Uterus (tissue), 4 donors: Measurements from ENCODE around the gene RAD54L. TPM values are rescaled to one million over a fixed set of nuclear protein-coding genes. Genes with fewer than 3 reads are reported as not detected.

Experiments used
- DNase-seq, 2 donors: peaks; one replicate each; pipeline ENCODE4 v3.0.0-alpha.2; 2019 to 2020
- H3K27ac ChIP-seq, 2 donors: fragments of 200-600 bp; sonication (generic); 1 replicate in 1 of 2; 2 replicates in 1 of 2; pipeline ENCODE4 v1.5.1; 2016 to 2018
- H3K27me3 ChIP-seq, 2 donors: fragments of 200-600 bp; sonication (generic); one replicate each; pipeline ENCODE4 v1.5.1; 2018 to 2019; ENCODE audit warnings: control low read depth in 1 of 2
- H3K36me3 ChIP-seq, 2 donors: fragments of 200-600 bp; sonication (generic); one replicate each; pipeline ENCODE4 v1.5.1; 2019; ENCODE audit warnings: control low read depth in 1 of 2
- H3K4me1 ChIP-seq, 2 donors: fragments of 200-600 bp; sonication (generic); one replicate each; pipeline ENCODE4 v1.5.1; 2018 to 2019; ENCODE audit warnings: control low read depth in 1 of 2
- H3K4me3 ChIP-seq, 2 donors: fragments of 200-600 bp; sonication (generic); 1 replicate in 1 of 2; 2 replicates in 1 of 2; pipeline ENCODE4 v1.5.1; 2018 to 2019; ENCODE audit warnings: mild to moderate bottlenecking in 1 of 2
- H3K9me3 ChIP-seq, 2 donors: fragments of 200-600 bp; sonication (generic); one replicate each; pipeline ENCODE4 v1.5.1; 2019; ENCODE audit warnings: control low read depth in 1 of 2
- CTCF ChIP-seq, 4 experiments: fragments of 200-600 bp in 2 of 4; fragments of 450-650 bp in 2 of 4; sonication (generic) in 2 of 4; IDR thresholded peaks; one replicate each; pipeline ENCODE4 v1.5.1; 2016 to 2019; ENCODE audit warnings: antibody characterized with exemption in 4 of 4, mild to moderate bottlenecking in 2 of 4, moderate library complexity in 1 of 4
- POLR2A ChIP-seq, 2 donors: fragments of 450-650 bp; IDR thresholded peaks; one replicate each; pipeline ENCODE4 v1.6.1; 2016; ENCODE audit warnings: antibody characterized with exemption in 2 of 2, mild to moderate bottlenecking in 1 of 2, moderate library complexity in 1 of 2
- intact Hi-C: fragments of 100-400 bp; cut with DNase I; formaldehyde crosslinking; loops from one replicate; pipeline ENCODE4 v1.15.1; 2023; ENCODE audit warnings: low total_unique reads
- total RNA-seq, 4 donors: library from RNA; depleted of rRNA in 3 of 4; stranded (reverse); fragments of >200 nt in 3 of 4; gene quantifications; one replicate each; pipeline versions ENCODE4 v1.1.0 to v1.2.4, GENCODE V29; 2014 to 2023
- donor health status: DM: yes; HTN: yes; CAD: no.

RAD54L gene
- total RNA-seq, 4 donors from 2014 or later = 1.2 to 7.3 TPM; not detected in 2

GRCh38 chr1:46211051-46211450 lies 36.5 kb upstream of the RAD54L start:
- Histone ChIP-seq H3K36me3 (no peaks in the 10 kb centered on the region), H3K27ac (no peak overlapping the region), H3K4me3 (no peak overlapping the region), H3K4me1 (no peaks in the 10 kb centered on the region), H3K9me3 (no peaks in the 10 kb centered on the region), H3K27me3 (no peaks in the 10 kb centered on the region)
- no peak for DNase-seq
- no peak for TF ChIP-seq CTCF (IDR thresholded peaks at IDR 0.05)
- TF ChIP-seq POLR2A (IDR thresholded peaks at IDR 0.05) = no peak
- intact Hi-C loops = no loop called here

- intact Hi-C loops = no loop called here
- Histone ChIP-seq H3K4me3 (no peak overlapping the region), H3K27ac (no peak overlapping the region), H3K4me1 (no peaks in the 10 kb centered on the region), H3K36me3 (no peaks in the 10 kb centered on the region), H3K9me3 (no peaks in the 10 kb centered on the region), H3K27me3 (no peaks in the 10 kb centered on the region)
- no peak for DNase-seq
- TF ChIP-seq POLR2A (IDR thresholded peaks at IDR 0.05) = no peak
- no peak for TF ChIP-seq CTCF (IDR thresholded peaks at IDR 0.05)
Measured at GRCh38 chr1:46215504-46215903, 32.1 kb upstream of the RAD54L start.

GRCh38 chr1:46218443-46218842 lies 29.1 kb upstream of the RAD54L start:
- Histone ChIP-seq H3K27me3 (no peaks in the 10 kb centered on the region), H3K4me1 (no peaks in the 10 kb centered on the region), H3K4me3 (no peak overlapping the region), H3K9me3 (no peaks in the 10 kb centered on the region), H3K27ac (no peak overlapping the region), H3K36me3 (no peaks in the 10 kb centered on the region)
- no peak for DNase-seq
- intact Hi-C loops = no loop called here
- TF ChIP-seq CTCF (IDR thresholded peaks at IDR 0.05) = no peak
- no peak for TF ChIP-seq POLR2A (IDR thresholded peaks at IDR 0.05)

GRCh38 chr1:46219551-46220520 lies 27.7 kb upstream of the RAD54L start:
- intact Hi-C loops = no loop called here

More at GRCh38 chr1:46219551-46220520, 27.7 kb upstream of the RAD54L start:
- no peak overlapping the region for H3K27ac ChIP-seq
- H3K9me3 ChIP-seq = no peaks in the 10 kb centered on the region
- no peak for TF ChIP-seq POLR2A (IDR thresholded peaks at IDR 0.05)
- TF ChIP-seq CTCF (IDR thresholded peaks at IDR 0.05) = no peak
- H3K36me3 ChIP-seq = no peaks in the 10 kb centered on the region
- DNase-seq = no peak
- H3K4me1 ChIP-seq = no peaks in the 10 kb centered on the region
- H3K27me3 ChIP-seq = no peaks in the 10 kb centered on the region
- no peak overlapping the region for H3K4me3 ChIP-seq
